HEK293T (cell line): ENCODE results near the gene FAM53B.

Experiments
- ARNT ChIP-seq: fragments of 450-650 bp; IDR thresholded peaks from 2 replicates; pipeline ENCODE4 v1.6.1; 2017; ENCODE audit warnings: mild to moderate bottlenecking
- BHLHE40 ChIP-seq: fragments of 450-650 bp; IDR thresholded peaks from 2 replicates; pipeline ENCODE4 v1.6.1; 2016; ENCODE audit warnings: mild to moderate bottlenecking, moderate library complexity, borderline replicate concordance
- CTBP1 ChIP-seq: fragments of 450-650 bp; IDR thresholded peaks from 2 replicates; pipeline ENCODE4 v1.6.1; 2016; ENCODE audit warnings: borderline replicate concordance
- ELF4 ChIP-seq: fragments of 450-650 bp; IDR thresholded peaks from 2 replicates; pipeline ENCODE4 v1.6.1; 2017; ENCODE audit warnings: antibody characterized with exemption
- FOXM1 ChIP-seq: fragments of 450-650 bp; IDR thresholded peaks from 2 replicates; pipeline ENCODE4 v1.6.1; 2017; ENCODE audit warnings: mild to moderate bottlenecking, borderline replicate concordance
- HDGF ChIP-seq: fragments of 450-650 bp; IDR thresholded peaks from 2 replicates; pipeline ENCODE4 v1.6.1; 2017; ENCODE audit warnings: antibody characterized with exemption, borderline replicate concordance
- L3MBTL2 ChIP-seq: fragments of 450-650 bp; conservative IDR thresholded peaks from 2 replicates; pipeline ENCODE4 v1.6.1; 2016; ENCODE audit warnings: mild to moderate bottlenecking
- LEF1 ChIP-seq: fragments of 450-650 bp; IDR thresholded peaks from 2 replicates; pipeline ENCODE4 v1.6.1; 2017; ENCODE audit warnings: mild to moderate bottlenecking, borderline replicate concordance
- NFRKB ChIP-seq: fragments of 450-650 bp; IDR thresholded peaks from 2 replicates; pipeline ENCODE4 v1.6.1; 2016; ENCODE audit warnings: mild to moderate bottlenecking, moderate library complexity
- SP1 ChIP-seq: fragments of 450-650 bp; IDR thresholded peaks from 2 replicates; pipeline ENCODE4 v1.6.1; 2017
- SUZ12 ChIP-seq: fragments of 450-650 bp; IDR thresholded peaks from 2 replicates; pipeline ENCODE4 v1.6.1; 2016; ENCODE audit warnings: mild to moderate bottlenecking
- TARDBP ChIP-seq: fragments of 450-650 bp; IDR thresholded peaks from 2 replicates; pipeline ENCODE4 v1.6.1; 2016
- ZNF384 ChIP-seq: fragments of 450-650 bp; IDR thresholded peaks from 2 replicates; pipeline ENCODE4 v1.6.1; 2016
- TF ChIP-seq, protein P1 (sequence below): fragments of 450-650 bp; IDR thresholded peaks from 2 replicates; pipeline ENCODE4 v1.6.1; 2016

DNA sequence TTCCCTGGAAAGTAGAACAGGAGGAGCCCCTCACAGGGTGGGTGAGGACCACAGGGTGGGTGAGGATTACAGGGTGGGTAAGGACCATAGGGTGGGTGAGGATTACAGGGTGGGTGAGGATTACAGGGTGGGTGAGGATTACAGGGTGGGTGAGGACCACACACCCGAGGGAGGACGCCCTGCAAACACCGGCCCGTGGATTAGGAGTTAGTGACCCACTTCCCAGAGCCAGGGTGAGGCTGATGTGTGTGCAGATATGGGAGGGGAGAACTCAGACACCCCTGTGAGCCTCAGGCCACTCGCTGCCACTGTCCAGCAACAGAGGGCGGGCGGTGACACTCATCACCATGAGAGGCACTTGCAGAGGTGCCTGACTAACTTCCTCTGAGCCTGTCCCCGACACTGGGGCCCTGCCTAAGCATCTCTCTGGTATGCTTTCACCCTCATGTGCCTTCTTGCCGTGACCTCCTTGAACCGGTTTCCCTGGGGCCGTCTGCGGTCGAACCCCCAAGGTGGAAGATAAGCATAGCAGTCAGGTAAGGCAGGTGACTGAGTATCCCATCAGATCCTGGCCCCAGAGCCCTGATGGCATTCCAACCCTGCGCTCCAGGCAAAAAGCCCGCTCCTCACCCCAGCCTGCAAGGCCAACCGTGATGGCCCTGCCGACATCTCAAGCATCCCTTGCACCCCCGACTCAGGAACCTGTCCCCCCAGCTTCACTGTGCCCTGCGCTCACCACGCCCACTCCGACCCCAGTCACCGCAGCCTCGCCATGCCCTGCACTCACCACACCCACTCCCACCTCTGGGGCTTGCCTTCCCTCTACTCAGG lies 74.1 kb downstream of the FAM53B start:
- TF ChIP-seq NFRKB = no peak
- TF ChIP-seq BHLHE40 = no peak
- TF ChIP-seq ELF4 = no peak
- no peak for TF ChIP-seq SUZ12
- TF ChIP-seq, protein P1, sequence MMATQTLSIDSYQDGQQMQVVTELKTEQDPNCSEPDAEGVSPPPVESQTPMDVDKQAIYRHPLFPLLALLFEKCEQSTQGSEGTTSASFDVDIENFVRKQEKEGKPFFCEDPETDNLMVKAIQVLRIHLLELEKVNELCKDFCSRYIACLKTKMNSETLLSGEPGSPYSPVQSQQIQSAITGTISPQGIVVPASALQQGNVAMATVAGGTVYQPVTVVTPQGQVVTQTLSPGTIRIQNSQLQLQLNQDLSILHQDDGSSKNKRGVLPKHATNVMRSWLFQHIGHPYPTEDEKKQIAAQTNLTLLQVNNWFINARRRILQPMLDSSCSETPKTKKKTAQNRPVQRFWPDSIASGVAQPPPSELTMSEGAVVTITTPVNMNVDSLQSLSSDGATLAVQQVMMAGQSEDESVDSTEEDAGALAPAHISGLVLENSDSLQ = no peak
- no peak for TF ChIP-seq LEF1
- TF ChIP-seq SP1 = no peak
- TF ChIP-seq L3MBTL2 = no peak
- no peak for TF ChIP-seq ARNT
- TF ChIP-seq HDGF = no peak
- no peak for TF ChIP-seq TARDBP
- TF ChIP-seq CTBP1 = no peak
- TF ChIP-seq FOXM1 = no peak
- no peak for TF ChIP-seq ZNF384
